PFSK-1 (cell line): ENCODE measurements around the gene DOCK1.

Source experiments
- POLR2AphosphoS5 ChIP-seq: IDR thresholded peaks from 2 replicates; pipeline ENCODE4 v1.6.1; 2012; ENCODE audit warnings: low read depth, mild to moderate bottlenecking, control low read depth, low read length, moderate library complexity
- TAF1 ChIP-seq: IDR thresholded peaks from 2 replicates; pipeline ENCODE4 v1.6.1; 2012; ENCODE audit warnings: low read length, control low read depth, borderline replicate concordance; ENCODE audit not compliant: insufficient read depth

- TF ChIP-seq POLR2AphosphoS5 = no peak
- TF ChIP-seq TAF1 = no peak
Observed at GRCh38 chr10:127011174-127011573, 105.9 kb downstream of the DOCK1 start.
